ENCODE results near the gene LCP2.

DNA sequence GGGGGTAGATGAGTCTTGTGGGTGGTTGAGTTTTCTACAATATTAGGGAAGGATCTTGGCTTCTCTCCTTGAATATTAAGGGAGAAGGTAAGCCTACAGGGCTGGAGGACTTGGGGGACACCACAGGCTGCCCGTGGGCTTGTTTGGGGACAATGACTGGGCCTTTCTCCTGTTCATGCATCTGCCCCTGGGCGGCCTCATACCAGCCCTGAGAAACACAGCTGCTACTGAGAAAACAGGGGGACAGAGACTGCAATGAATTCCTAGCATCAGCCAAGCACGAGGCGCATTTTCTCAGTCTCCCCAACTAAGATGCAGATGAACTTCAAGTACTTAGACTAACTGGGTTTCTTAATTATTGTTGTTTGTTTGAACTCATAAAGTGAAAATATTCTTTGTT is 40.2 kb downstream of the LCP2 start:
- TF ChIP-seq, protein P1, sequence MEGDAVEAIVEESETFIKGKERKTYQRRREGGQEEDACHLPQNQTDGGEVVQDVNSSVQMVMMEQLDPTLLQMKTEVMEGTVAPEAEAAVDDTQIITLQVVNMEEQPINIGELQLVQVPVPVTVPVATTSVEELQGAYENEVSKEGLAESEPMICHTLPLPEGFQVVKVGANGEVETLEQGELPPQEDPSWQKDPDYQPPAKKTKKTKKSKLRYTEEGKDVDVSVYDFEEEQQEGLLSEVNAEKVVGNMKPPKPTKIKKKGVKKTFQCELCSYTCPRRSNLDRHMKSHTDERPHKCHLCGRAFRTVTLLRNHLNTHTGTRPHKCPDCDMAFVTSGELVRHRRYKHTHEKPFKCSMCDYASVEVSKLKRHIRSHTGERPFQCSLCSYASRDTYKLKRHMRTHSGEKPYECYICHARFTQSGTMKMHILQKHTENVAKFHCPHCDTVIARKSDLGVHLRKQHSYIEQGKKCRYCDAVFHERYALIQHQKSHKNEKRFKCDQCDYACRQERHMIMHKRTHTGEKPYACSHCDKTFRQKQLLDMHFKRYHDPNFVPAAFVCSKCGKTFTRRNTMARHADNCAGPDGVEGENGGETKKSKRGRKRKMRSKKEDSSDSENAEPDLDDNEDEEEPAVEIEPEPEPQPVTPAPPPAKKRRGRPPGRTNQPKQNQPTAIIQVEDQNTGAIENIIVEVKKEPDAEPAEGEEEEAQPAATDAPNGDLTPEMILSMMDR (conservative IDR thresholded peaks at IDR 0.05; ENCODE audit: low read length), result no peak
- TF ChIP-seq EZH2phosphoT487 (IDR thresholded peaks at IDR 0.05; ENCODE audit: borderline replicate concordance), result no peak

Data from Loucy (cell line).